NCI-H526 (cell line): Measurements from ENCODE around the gene RELB.
"Not testable (repeated sequence)": the region's sequence is repeated elsewhere in the genome, so short reads cannot be mapped to it uniquely, and the experiment has no call there.

Source experiments
- DNase-seq, 2 experiments: peaks; one replicate each; lab custom pipeline; 2025; lab: John Stamatoyannopoulos, UW

The RELB gene, protein sequence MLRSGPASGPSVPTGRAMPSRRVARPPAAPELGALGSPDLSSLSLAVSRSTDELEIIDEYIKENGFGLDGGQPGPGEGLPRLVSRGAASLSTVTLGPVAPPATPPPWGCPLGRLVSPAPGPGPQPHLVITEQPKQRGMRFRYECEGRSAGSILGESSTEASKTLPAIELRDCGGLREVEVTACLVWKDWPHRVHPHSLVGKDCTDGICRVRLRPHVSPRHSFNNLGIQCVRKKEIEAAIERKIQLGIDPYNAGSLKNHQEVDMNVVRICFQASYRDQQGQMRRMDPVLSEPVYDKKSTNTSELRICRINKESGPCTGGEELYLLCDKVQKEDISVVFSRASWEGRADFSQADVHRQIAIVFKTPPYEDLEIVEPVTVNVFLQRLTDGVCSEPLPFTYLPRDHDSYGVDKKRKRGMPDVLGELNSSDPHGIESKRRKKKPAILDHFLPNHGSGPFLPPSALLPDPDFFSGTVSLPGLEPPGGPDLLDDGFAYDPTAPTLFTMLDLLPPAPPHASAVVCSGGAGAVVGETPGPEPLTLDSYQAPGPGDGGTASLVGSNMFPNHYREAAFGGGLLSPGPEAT

DNA sequence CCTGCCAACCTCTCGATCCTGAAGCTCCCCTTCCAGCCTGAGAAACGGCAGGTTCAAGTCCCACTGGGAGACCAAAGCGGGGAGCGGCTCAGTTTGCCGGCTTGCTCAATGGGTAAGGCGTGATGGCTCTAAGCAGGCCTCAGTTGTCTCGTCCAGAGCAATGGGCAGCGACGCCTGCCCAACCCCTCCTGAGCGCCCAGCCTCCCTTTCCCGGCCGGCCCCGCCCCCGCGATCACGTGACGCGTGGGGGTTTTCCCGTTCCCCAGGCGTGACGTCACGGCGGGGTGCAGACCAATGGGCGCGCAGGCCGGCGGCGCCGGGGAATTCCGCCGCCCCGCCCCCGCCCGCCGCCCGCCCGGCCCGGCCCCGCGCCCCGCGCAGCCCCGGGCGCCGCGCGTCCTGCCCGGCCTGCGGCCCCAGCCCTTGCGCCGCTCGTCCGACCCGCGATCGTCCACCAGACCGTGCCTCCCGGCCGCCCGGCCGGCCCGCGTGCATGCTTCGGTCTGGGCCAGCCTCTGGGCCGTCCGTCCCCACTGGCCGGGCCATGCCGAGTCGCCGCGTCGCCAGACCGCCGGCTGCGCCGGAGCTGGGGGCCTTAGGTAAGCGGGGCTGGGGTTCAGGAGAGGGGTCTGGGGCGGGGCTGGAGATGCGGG lies at the start of gene RELB:
Gene RELB (plus strand): TSS at position 378 of the 653 bp plus-strand sequence. CDS start 116 bp downstream, at position 494.
- DNase-seq: peak; percentile 51 to 92

- DNase-seq: no peak
Observed at GRCh38 chr19:44954278-44954648, 47.0 kb upstream of the RELB start.

DNA sequence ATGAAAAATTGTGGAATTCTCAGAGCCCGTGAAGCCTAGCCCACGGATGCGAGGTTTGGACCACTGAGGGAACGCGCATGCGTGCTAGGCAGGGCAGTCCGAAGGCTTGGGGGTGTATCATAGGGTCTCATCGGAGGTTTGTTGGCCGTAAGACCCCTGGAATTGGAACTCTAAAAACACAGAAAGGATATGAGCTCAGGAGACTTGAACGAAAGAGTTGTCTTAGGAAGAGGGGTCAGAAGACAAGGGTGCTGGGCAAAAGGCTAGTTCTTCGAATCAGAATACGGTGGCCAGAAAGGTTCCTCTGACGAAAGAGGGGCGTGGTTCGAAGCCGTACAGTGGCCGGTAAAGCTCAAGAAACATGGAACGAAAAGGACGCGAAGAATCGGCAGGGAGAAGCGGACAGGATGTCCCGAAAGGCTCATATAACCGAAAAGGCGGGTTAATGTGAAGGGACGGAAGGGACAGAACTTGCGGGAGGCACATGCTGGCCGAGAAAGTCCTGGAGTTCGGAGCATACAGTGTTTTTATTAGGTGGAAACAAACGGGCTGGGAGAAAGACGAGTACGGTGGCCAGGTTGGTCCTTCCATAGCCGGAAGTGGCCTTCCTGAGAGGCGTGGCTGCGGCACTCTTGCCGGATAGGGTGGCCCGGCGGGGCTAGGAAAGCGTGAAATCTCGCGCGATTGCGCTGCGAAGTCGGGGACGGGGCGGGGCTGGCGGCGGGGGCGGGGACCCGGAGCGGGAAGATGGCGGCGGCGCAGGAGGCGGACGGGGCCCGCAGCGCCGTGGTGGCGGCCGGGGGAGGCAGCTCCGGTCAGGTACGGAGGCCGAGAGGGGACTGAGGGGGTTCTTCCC lies 46.4 kb upstream of the RELB start, which contains the start of gene CLPTM1:
Gene CLPTM1 (plus strand): TSS at position 732 of the 856 bp plus-strand sequence. CDS start 16 bp downstream, at position 748.
- peak; percentile 91 to 98 for DNase-seq

- no peak for DNase-seq
Observed at GRCh38 chr19:44955505-44956439, 45.5 kb upstream of the RELB start.

DNA sequence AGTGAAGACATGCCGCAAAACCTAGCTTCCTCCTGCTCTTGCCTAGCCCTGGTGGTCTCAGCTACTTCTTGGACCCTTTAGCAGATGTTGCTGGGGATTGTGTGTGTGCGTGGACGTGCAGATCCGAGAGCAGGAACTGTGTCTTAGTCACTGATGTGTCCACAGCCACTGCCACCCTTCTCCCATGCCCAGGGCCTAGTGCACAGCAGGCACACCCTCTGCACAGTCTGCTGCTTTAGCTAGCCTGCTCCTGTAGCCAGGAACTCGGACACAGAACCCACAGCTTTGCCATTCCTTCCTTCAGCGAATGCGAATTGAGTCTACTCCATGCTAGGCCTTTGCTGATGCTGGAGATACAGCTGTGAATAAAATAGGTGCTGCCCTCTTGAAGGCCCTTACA lies 43.7 kb upstream of the RELB start:
- no peak for DNase-seq

DNA sequence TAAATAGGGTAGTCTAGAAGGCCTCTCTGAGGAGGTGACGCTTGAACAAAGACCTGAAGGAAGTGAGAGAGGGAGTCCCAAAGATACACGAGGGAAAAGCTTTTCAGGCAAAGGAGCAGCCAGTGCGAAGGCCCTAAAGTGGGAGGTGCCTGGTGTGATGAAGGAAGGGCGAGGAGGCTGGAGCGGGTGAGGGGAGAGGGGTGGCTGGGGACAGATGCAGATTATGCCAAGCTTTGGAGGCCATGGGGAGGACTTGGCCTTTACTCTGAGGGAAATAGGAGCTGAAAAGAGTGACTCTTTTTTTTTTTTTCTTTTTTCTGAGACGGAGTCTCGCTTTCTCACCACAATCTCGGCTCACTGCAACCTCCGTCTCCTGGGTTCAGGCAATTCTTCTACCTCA lies 43.2 kb upstream of the RELB start:
- DNase-seq: no peak

- DNase-seq: no peak
Observed at GRCh38 chr19:44959691-44960090, 41.6 kb upstream of the RELB start.

GRCh38 chr19:44960906-44961728 lies 40.1 kb upstream of the RELB start:
- DNase-seq: no peak

- DNase-seq: no peak
Observed at GRCh38 chr19:44961821-44962220, 39.4 kb upstream of the RELB start.

GRCh38 chr19:44968118-44968517 lies 33.1 kb upstream of the RELB start:
- no peak for DNase-seq

DNA sequence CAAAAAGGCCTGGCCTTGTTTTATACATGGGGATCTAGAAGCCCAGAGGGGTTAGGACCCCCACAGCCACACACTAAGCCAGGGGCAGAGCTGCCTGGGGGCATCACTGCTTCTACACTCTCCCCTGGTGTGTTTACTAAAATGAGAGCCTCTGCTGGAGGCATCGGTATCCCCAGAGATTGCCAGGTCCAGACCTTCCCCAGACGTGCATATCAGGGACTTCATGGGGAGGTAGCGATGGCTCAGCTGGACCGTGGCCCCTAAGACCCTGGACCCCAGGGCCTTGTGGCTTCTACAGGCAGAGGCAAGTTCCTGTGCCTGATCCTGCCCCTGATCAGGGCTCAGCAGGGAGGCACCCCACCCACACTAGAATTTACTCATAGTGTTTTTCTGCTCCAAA lies 32.6 kb upstream of the RELB start:
- no peak for DNase-seq

- DNase-seq: no peak
Observed at GRCh38 chr19:44969437-44969836, 31.8 kb upstream of the RELB start.

DNA sequence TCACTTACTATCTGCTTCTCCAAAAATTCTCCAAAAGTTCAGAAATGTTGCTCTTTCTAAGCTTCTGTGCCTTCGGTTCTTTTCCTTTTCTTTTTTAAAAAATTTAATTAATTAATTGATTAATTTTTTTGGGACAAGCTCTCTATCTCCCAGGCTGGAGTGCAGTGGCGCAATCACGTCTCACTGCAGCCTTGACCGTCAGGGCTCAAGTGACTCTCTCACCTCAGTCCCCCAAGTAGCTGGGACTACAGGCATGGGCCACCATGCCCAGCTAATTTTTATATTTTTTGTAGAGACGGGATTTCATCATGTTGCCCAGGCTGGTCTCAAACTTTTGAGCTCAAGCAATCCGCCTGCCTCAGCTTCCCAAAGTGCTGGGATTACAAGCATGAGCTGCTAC lies 29.8 kb upstream of the RELB start:
- not testable (repeated sequence) for DNase-seq

GRCh38 chr19:44972802-44973201 lies 28.5 kb upstream of the RELB start:
- DNase-seq: no peak

GRCh38 chr19:44973982-44974735 lies 27.1 kb upstream of the RELB start:
- DNase-seq: no peak

GRCh38 chr19:44974857-44975256 lies 26.4 kb upstream of the RELB start:
- DNase-seq: no peak

DNA sequence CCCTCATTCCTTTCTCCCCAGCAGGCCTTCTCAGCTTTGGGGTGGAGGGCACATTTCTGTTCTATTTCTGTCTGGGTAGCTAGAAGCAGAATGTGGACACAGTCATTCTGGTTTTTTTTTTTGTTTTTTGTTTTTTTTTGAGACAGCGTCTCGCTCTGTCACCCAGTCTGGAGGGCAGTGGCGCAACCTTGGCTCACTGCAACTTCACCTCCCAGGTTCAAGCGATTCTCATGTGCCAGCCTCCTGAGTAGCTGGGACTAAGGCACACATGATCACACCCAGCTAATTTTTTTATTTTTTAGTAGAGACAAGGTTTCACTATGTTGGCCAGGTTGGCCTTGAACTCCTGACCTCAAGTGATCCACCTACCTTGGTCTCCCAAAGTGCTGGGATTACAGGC lies 25.8 kb upstream of the RELB start:
- DNase-seq: no peak

DNA sequence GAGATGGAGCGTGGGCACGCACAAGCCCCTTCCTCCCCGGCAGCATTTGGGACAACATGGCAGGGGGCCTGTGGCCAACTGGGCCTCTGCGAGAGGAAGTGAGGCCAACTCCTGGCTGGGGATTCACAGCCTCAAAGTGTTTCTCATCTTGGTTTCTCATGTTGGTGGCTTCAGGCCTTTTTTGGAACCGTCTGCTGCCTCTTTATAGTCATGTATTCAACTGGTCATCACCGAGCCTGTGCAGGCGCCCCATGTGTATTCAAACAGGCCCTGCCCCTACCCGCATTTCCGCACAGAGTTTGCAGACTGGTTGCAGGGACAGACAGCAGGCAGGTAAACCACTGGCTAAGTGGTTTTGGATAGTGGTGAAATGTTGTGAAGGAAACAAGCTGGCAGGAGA lies 17.3 kb upstream of the RELB start:
- DNase-seq: no peak

DNA sequence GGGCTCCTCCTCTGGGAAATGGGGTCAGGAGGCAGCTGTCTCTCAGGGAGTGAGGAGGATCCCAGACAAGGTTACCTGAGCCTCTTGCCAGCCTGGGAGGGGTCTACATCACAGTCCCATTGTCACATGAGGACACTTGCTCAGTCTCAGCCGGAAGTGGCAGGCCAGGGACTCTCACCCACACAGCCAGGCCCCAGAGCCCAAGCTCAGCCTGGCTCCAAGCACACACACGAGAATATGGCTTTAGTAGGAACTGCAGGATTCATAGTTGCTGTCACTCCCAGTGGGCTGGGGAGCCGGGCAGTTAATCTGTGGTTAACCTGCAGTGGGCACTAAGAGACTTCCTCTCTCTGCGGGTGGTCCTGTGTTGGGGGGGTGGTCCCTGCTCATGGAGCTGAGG lies 15.8 kb upstream of the RELB start:
- no peak for DNase-seq
